WTC11 (cell line): Measurements from ENCODE around the gene LDLRAD3.

Experiments
- AFF4 ChIP-seq: sonication (generic); formaldehyde crosslinking; IDR thresholded peaks from 2 replicates; pipeline ENCODE4 v1.8.1; 2023; ENCODE audit warnings: mild to moderate bottlenecking, missing genetic modification reagents, borderline replicate concordance
- ATF6 ChIP-seq: sonication (generic); formaldehyde crosslinking; IDR thresholded peaks from 2 replicates; pipeline ENCODE4 v1.8.1; 2023; ENCODE audit warnings: mild to moderate bottlenecking, missing genetic modification reagents
- CTCF ChIP-seq: fragments of 200-600 bp; IDR thresholded peaks from 2 replicates; pipeline ENCODE4 v1.8.0; 2022; ENCODE audit warnings: antibody characterized with exemption
- USF2 ChIP-seq: sonication (generic); formaldehyde crosslinking; IDR thresholded peaks from 2 replicates; pipeline ENCODE4 v1.8.1; 2023; ENCODE audit warnings: mild to moderate bottlenecking, missing genetic modification reagents, moderate library complexity
- ZNF423 ChIP-seq: fragments of 250-450 bp; sonication (Bioruptor Pico); IDR thresholded peaks from 2 replicates; pipeline ENCODE4 v2.1.2; 2022; ENCODE audit warnings: mild to moderate bottlenecking, moderate library complexity
- TF ChIP-seq, protein P1 (sequence below): sonication (generic); formaldehyde crosslinking; IDR thresholded peaks from 2 replicates; pipeline ENCODE4 v1.8.0; 2022; ENCODE audit warnings: mild to moderate bottlenecking, missing genetic modification reagents

DNA sequence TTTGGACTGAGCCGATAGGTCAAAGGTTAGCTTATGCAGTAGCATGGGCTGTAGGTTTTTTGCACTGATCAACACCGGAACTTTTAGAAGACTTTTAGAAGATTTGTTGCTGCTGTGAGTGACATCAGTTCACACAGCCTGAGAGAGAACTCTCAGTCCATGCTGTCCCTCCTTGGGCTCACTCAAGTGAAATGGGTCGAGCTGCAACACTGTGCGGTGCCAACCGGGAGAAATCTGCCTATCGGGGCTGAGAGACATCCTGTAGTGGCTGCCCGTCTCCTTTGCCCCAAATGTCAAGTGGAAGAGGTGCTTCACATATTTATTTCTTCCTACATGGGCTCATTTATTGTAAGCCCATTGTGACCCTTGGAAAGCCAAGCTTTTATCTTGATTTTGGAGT lies 170.2 kb downstream of the LDLRAD3 start:
- TF ChIP-seq CTCF (no peak), ZNF423 (CRISPR knock-in tag) (no peak), ATF6 (CRISPR knock-in tag) (no peak), AFF4 (CRISPR knock-in tag) (no peak), USF2 (no peak)
- TF ChIP-seq, protein P1, sequence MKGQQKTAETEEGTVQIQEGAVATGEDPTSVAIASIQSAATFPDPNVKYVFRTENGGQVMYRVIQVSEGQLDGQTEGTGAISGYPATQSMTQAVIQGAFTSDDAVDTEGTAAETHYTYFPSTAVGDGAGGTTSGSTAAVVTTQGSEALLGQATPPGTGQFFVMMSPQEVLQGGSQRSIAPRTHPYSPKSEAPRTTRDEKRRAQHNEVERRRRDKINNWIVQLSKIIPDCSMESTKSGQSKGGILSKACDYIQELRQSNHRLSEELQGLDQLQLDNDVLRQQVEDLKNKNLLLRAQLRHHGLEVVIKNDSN (CRISPR knock-in tag): no peak
